Raji (cell line): Measurements from ENCODE around the gene DHX15.

ENCODE experiments used
- POLR2A ChIP-seq: IDR thresholded peaks from 2 replicates; pipeline ENCODE4 v1.6.1; 2011; ENCODE audit warnings: low read depth, low read length, control low read depth; ENCODE audit not compliant: insufficient read depth

DHX15 gene

GRCh38 chr4:24564488-24564887 is 19.9 kb downstream of the DHX15 start:
- TF ChIP-seq POLR2A: no peak

- no peak for TF ChIP-seq POLR2A
Measured at GRCh38 chr4:24561438-24562139, 22.8 kb downstream of the DHX15 start.

GRCh38 chr4:24560868-24561368 is 23.4 kb downstream of the DHX15 start:
- no peak for TF ChIP-seq POLR2A

- TF ChIP-seq POLR2A: no peak
Measured at GRCh38 chr4:24559889-24560288, 24.5 kb downstream of the DHX15 start.

GRCh38 chr4:24559032-24559821 is 25.1 kb downstream of the DHX15 start:
- TF ChIP-seq POLR2A: no peak

- no peak for TF ChIP-seq POLR2A
Measured at GRCh38 chr4:24557026-24558025, 27.0 kb downstream of the DHX15 start.

- TF ChIP-seq POLR2A: no peak
Measured at GRCh38 chr4:24551492-24552289, 32.7 kb downstream of the DHX15 start.

GRCh38 chr4:24550441-24551175 is 33.7 kb downstream of the DHX15 start:
- TF ChIP-seq POLR2A: no peak

- no peak for TF ChIP-seq POLR2A
Measured at GRCh38 chr4:24547979-24548378, 36.4 kb downstream of the DHX15 start.

- TF ChIP-seq POLR2A: no peak
Measured at GRCh38 chr4:24544208-24544988, 40.0 kb downstream of the DHX15 start.

- no peak for TF ChIP-seq POLR2A
Measured at GRCh38 chr4:24537025-24537424, 47.3 kb downstream of the DHX15 start.

GRCh38 chr4:24535399-24535798 is 49.0 kb downstream of the DHX15 start:
- no peak for TF ChIP-seq POLR2A

GRCh38 chr4:24533364-24533763 is 51.0 kb downstream of the DHX15 start:
- no peak for TF ChIP-seq POLR2A
